PC-3 (cell line): ENCODE results near the gene KLHDC1. TPM values are rescaled to one million over a fixed set of nuclear protein-coding genes. Genes with fewer than 3 reads are reported as not detected.

Experiments
- ATAC-seq: fragments of 200-7000 bp; cut with Tn5 transposase; 2 replicates; pipeline ENCODE4 v1.9.1; 2020; ENCODE audit warnings: mild to moderate bottlenecking, moderate library complexity
- BruUV-seq: library from RNA; stranded (reverse); fragments of 400-500 nt; replicated peaks from 2 replicates; lab custom pipeline; 2021; lab: Mats Ljungman, UMichigan
- CTCF ChIA-PET: fragments of 300-600 bp; sonication (Branson Sonifier 250); formaldehyde crosslinking; loops from one replicate; lab custom pipeline; 2022; ENCODE audit warnings: antibody characterized with exemption; lab: Charles Lee
- POLR2A ChIA-PET: fragments of 300-600 bp; sonication (Branson Sonifier 250); formaldehyde crosslinking; loops from one replicate; lab custom pipeline; 2022; ENCODE audit warnings: antibody characterized with exemption; ENCODE audit not compliant: unreplicated experiment; lab: Charles Lee
- DNase-seq: peaks from one replicate; pipeline ENCODE4 v3.0.0-alpha.2; 2015
- H2AFZ ChIP-seq: fragments of 300-600 bp; sonication (generic); 2 replicates; pipeline ENCODE4 v1.6.0; 2016; ENCODE audit warnings: antibody characterized with exemption, low read length
- H3F3A ChIP-seq: fragments of 300-600 bp; sonication (generic); one replicate; pipeline ENCODE4 v1.6.0; 2017; ENCODE audit warnings: antibody characterized with exemption, low read length, control low read depth, mild to moderate bottlenecking; ENCODE audit not compliant: unreplicated experiment
- H3K27ac ChIP-seq: fragments of 300-600 bp; sonication (generic); 2 replicates; pipeline ENCODE4 v1.5.1; 2016; ENCODE audit warnings: mild to moderate bottlenecking, low read length
- H3K27me3 ChIP-seq: fragments of 300-600 bp; sonication (generic); 2 replicates; pipeline ENCODE4 v1.6.1; 2016; ENCODE audit warnings: low read length, mixed read lengths
- H3K36me3 ChIP-seq: fragments of 300-600 bp; sonication (generic); 2 replicates; pipeline ENCODE4 v1.6.1; 2016; ENCODE audit warnings: low read depth, mixed run types, low read length, mixed read lengths
- H3K4me1 ChIP-seq: fragments of 300-600 bp; sonication (generic); 2 replicates; pipeline ENCODE4 v1.5.1; 2016; ENCODE audit warnings: low read length; ENCODE audit not compliant: insufficient read depth
- H3K4me2 ChIP-seq: fragments of 300-600 bp; sonication (generic); 2 replicates; pipeline ENCODE4 v1.6.0; 2016; ENCODE audit warnings: low read length
- H3K4me3 ChIP-seq: fragments of 300-600 bp; sonication (generic); 2 replicates; pipeline ENCODE4 v1.5.1; 2016; ENCODE audit warnings: mild to moderate bottlenecking, low read length, mixed read lengths
- H3K79me2 ChIP-seq: fragments of 300-600 bp; sonication (generic); 2 replicates; pipeline ENCODE4 v1.6.1; 2017; ENCODE audit warnings: low read length, mixed read lengths
- H3K9ac ChIP-seq: fragments of 300-600 bp; sonication (generic); 2 replicates; pipeline ENCODE4 v1.6.0; 2016; ENCODE audit warnings: mild to moderate bottlenecking, low read length
- H3K9me2 ChIP-seq: fragments of 300-600 bp; sonication (generic); replicated peaks from 2 replicates; pipeline ENCODE4 v1.6.1; 2016; ENCODE audit warnings: mixed run types, low read length, mixed read lengths
- H3K9me3 ChIP-seq: fragments of 300-600 bp; sonication (generic); 2 replicates; pipeline ENCODE4 v1.6.1; 2016; ENCODE audit warnings: low read length, mixed read lengths
- H4K20me1 ChIP-seq: fragments of 300-600 bp; sonication (generic); 2 replicates; pipeline ENCODE4 v1.6.1; 2016; ENCODE audit warnings: low read length, mixed read lengths
- EZH2 ChIP-seq: fragments of 300-600 bp; sonication (generic); IDR thresholded peaks from one replicate; pipeline ENCODE4 v1.6.1; 2017; ENCODE audit warnings: antibody characterized with exemption, mild to moderate bottlenecking, low read length; ENCODE audit not compliant: unreplicated experiment
- EZH2phosphoT487 ChIP-seq: fragments of 300-600 bp; sonication (generic); IDR thresholded peaks from 2 replicates; pipeline ENCODE4 v1.6.1; 2018; ENCODE audit warnings: mild to moderate bottlenecking, antibody characterized with exemption, low read length, borderline replicate concordance
- intact Hi-C: fragments of 100-400 bp; cut with micrococcal nuclease; formaldehyde crosslinking; loops from 2 replicates; pipeline ENCODE4 v1.9.0; 2023
- total RNA-seq: library from RNA; depleted of rRNA; stranded (reverse); fragments of >200 nt; gene quantifications from 2 replicates; pipeline ENCODE4 v1.2.3, GENCODE V29; 2014
- TF ChIP-seq, protein P1 (sequence below): fragments of 300-600 bp; sonication (generic); conservative IDR thresholded peaks from 2 replicates; pipeline ENCODE4 v1.5.1; 2017; ENCODE audit warnings: antibody characterized with exemption, low read depth, mild to moderate bottlenecking, low read length

KLHDC1 gene
- total RNA-seq, 1 experiment from 2014 or later = 0.07 TPM

DNA sequence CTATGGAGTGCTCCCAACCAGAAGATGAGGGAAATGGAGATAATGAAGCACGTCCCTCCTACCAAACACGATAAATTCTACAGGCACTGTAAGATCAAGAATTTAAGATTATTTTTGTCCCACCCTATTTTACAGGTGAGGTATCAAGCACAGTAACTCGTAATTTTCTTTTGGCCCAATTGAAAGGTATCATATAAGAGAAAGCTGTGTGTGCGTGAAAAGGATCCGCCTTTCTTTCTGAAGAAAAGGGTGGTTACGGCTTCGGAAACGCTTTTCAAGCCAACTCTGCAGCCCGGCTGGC, 74.3 kb downstream of the KLHDC1 start:
- BruUV-seq = no TSS peak
- peaks cover 42% of the 10 kb centered on the region for H3K79me2 ChIP-seq
- H3K4me1 ChIP-seq = peaks cover 33% of the 10 kb centered on the region
- H3K9me2 ChIP-seq = no peaks in the 10 kb centered on the region
- DNase-seq (no peak), ATAC-seq (no peak)
- peak overlapping the region; percentile 94 for H3K4me2 ChIP-seq
- H2AFZ ChIP-seq = peak overlapping the region; percentile 98
- intact Hi-C loops = loop anchor here (1.0 to 5.0 kb wide), 2 partner anchors 182 to 340 kb away; no protein-coding TSS in a partner anchor
- H3K9ac ChIP-seq = peak overlapping the region; percentile 92
- H3K4me3 ChIP-seq = peak overlapping the region; percentile 94
- no peaks in the 10 kb centered on the region for H3K27me3 ChIP-seq
- TF ChIP-seq EZH2 (no peak), EZH2phosphoT487 (no peak)
- TF ChIP-seq, protein P1, sequence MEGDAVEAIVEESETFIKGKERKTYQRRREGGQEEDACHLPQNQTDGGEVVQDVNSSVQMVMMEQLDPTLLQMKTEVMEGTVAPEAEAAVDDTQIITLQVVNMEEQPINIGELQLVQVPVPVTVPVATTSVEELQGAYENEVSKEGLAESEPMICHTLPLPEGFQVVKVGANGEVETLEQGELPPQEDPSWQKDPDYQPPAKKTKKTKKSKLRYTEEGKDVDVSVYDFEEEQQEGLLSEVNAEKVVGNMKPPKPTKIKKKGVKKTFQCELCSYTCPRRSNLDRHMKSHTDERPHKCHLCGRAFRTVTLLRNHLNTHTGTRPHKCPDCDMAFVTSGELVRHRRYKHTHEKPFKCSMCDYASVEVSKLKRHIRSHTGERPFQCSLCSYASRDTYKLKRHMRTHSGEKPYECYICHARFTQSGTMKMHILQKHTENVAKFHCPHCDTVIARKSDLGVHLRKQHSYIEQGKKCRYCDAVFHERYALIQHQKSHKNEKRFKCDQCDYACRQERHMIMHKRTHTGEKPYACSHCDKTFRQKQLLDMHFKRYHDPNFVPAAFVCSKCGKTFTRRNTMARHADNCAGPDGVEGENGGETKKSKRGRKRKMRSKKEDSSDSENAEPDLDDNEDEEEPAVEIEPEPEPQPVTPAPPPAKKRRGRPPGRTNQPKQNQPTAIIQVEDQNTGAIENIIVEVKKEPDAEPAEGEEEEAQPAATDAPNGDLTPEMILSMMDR = no peak
- H3K36me3 ChIP-seq = no peaks in the 10 kb centered on the region
- H3K9me3 ChIP-seq = no peaks in the 10 kb centered on the region
- H3K27ac ChIP-seq = peak overlapping the region; percentile 84
- CTCF ChIA-PET = interaction anchor here (0.6 to 2.6 kb wide), 7 partner anchors 63 to 180 kb away, joined by 3 to 21 read pairs (median 6); partner anchors contain the start of gene POLE2
- H3F3A ChIP-seq = no peaks in the 10 kb centered on the region
- H4K20me1 ChIP-seq = peaks cover 9% of the 10 kb centered on the region; the same call in 1 of the 2 replicates
- POLR2A ChIA-PET = interaction anchor here (0.5 to 1.5 kb wide), 13 partner anchors 16 to 982 kb away, joined by 3 to 29 read pairs (median 6); partner anchors contain the start of genes DNAAF2, KLHDC1, NEMF and POLE2

DNA sequence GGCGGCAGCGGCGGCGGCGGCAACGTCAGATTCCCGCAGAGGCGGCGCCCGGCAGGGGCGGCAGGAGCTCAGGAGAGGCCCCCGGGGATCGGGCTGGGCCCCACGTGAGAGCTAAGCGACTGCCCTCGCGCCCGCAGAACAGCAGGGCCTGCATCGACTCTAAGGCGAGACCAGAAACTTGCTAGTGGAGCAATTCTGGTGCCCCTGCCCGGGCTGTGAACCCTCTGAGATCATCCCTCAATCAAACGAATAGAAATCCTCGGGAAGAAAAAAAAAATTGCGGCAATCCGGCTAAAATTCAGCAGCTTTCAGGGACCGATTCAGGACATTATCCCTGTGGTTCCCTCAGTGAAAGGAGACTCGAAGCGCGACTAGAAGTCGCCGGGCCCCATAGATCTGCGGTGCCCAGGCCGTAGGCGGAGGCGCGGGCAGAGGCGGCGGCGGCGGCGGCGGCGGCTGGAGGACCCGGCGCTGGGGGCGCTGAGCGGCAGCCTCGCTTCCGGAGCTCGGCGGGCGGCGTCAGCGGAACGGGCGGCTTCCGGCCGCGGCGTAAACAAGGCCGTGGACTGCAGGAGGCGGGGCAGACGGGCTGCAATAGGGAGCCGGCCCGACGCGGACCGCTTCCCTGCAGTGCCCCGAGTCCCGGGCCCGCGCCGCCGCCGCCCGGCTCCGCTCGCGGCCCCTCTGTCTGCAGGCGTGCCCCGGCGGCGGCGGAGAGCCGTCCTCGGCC, 74.8 kb downstream of the KLHDC1 start, which contains the start of gene KLHDC2:
Gene KLHDC2 (plus strand): TSS at position 583 of the 730 bp plus-strand sequence. CDS start 316 bp downstream, outside the sequence.
- Histone ChIP-seq H3K79me2 (peaks cover 43% of the 10 kb centered on the region), H3K9me3 (no peaks in the 10 kb centered on the region), H3F3A (no peaks in the 10 kb centered on the region), H3K27me3 (no peaks in the 10 kb centered on the region), H3K36me3 (no peaks in the 10 kb centered on the region), H3K4me2 (peak within 1 kb of the TSS; percentile 94), H3K4me3 (peak within 1 kb of the TSS; percentile 94), H3K4me1 (peaks cover 33% of the 10 kb centered on the region), H3K9ac (peak within 1 kb of the TSS; percentile 92), H4K20me1 (peaks cover 9% of the 10 kb centered on the region; the same call in 1 of the 2 replicates), H2AFZ (peak within 1 kb of the TSS; percentile 98), H3K27ac (peak within 1 kb of the TSS; percentile 84), H3K9me2 (no peaks in the 10 kb centered on the region)
- ChIA-PET POLR2A (interaction anchor here (0.5 to 1.5 kb wide), 15 partner anchors 16 to 982 kb away, joined by 3 to 29 read pairs (median 5); partner anchors contain the start of genes DNAAF2, KLHDC1, NEMF and POLE2), CTCF (interaction anchor here (0.5 to 2.6 kb wide), 8 partner anchors 63 to 973 kb away, joined by 3 to 21 read pairs (median 5); partner anchors contain the start of gene POLE2)
- intact Hi-C loops = loop anchor here (1.0 to 5.0 kb wide), 2 partner anchors 182 to 340 kb away; no protein-coding TSS in a partner anchor
- no TSS peak for BruUV-seq
- TF ChIP-seq, protein P1 = peak; percentile 63; the same call in 1 of the 2 replicates
- TF ChIP-seq EZH2phosphoT487 = no peak
- DNase-seq (peak; percentile 94), ATAC-seq (peak; percentile 74)
